HG02610 (cell line): Measurements from ENCODE around the gene AARSD1.
"Not testable (repeated sequence)": the region's sequence is repeated elsewhere in the genome, so short reads cannot be mapped to it uniquely, and the experiment has no call there.

Source experiments
- ATAC-seq: cut with Tn5 transposase; IDR thresholded peaks from one replicate; pipeline ENCODE4 v1.9.1; 2021; ENCODE audit warnings: mild to moderate bottlenecking, moderate library complexity; ENCODE audit not compliant: unreplicated experiment

Gene AARSD1

DNA sequence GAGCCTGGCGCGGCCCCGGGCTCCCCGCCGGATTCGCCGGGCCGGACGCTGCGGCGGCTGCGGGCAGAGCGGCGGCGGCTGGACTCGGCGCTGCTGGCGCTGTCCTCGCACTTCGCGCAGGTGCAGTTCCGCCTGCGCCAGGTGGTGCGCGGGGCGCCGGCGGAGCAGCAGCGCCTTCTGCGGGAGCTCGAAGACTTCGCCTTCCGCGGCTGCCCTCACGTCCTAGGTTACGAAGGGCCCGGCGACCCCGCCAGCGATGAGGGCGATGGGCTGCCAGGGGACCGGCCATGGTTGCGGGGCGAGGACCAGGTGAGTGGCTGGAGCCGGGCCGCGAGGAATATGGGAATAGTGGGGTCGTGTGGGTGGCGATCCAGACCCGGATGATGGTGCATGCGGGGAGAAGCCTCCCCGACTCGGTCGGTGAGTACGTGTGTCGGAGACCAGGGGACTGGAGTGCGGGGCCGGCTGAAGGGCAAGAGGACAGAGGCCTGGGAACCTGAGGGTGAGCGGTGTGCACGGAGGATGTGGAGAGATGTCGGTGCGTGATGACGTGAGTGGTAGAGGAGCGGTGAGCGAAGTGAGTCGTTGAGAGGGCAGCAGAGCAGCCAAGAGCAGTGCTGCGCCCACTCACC lies 16.6 kb upstream of the AARSD1 start:
- ATAC-seq: peak; percentile 44

DNA sequence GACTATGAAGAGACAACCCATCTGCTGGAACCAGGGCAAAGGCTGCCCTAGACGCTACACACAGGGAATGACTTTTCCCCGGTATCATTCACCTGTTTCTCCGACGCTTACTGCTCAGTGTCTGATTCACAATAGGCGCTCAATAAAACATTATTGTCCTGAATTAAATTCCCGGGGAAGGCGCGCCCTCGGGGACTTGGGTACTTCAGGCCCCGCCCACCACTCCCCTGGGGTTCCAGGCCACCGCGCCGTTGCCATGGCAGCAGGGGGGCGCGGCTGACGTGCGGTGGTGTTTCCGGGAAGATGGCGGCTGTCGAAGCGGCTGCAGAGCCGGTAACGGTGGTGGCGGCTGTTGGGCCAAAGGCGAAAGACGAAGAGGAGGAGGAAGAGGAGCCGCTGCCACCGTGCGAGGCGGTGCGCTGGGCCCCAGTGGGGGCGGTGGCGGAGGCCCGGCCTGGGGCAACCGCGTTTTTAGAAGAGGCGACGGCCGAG lies 16.1 kb upstream of the AARSD1 start, which contains the start of gene RUNDC1:
TSS of gene RUNDC1 (plus strand) at position 292 of the 492 bp plus-strand sequence. CDS start at position 304, 12 bp downstream.
- peak; percentile 54 for ATAC-seq

DNA sequence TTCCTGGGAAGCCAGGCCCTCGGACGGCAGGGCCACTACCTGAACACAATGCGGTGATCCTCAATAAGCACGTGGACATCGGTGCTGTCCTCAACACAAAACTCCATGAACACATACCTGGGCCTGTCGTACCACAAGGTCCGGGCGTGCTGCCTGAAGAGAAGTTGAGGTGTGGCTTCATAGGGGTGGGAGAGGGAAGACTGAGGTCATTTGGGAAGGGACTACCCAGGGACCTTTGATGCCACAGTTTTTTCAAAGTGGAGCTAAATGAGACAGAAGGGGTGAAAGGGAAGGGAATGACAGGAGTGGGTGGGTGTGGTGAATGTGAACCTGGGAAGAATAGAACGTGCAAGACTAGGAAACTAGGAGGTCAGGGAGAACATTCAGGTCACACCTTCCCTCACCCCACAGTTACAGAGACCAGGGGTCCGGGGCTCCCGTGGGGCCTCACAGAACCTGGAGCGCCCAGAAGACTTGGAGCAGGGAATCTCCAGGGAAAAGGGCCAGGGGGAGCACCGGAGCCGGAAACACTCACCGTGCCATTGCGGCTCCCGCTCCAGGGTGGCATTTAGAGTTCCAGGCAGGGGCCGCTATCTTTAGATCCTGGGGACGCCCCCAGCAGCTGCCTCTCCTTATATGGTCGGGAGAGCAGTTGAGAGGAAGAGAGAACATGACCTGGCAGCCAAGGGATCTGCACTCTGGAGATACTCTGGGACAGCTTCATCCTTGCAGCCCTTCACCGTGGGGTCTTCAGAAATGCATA lies 15.4 kb upstream of the AARSD1 start, which contains the start of gene PTGES3L:
TSS of gene PTGES3L (minus strand) at position 570 of the 763 bp plus-strand sequence. CDS start at position 543, 27 bp downstream.
- no peak for ATAC-seq

DNA sequence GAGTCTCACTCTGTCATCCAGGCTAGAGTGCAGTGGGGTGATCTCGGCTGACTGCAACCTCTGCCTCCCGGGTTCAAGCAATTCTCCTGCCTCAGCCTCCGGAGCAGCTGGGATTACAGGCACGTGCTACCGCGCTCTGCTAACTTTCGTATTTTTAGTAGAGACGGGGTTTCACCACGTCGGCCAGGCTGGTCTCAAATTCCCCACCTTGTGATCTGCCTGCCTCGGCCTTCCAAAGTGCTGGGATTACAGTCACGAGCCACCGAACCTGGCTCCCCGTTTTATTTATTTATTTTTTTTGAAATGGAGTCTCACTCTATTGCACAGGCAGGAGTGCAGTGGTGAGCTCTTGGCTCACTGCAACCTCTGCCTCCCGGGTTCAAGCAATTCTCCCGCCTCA lies 11.4 kb upstream of the AARSD1 start:
- ATAC-seq: not testable (repeated sequence)

DNA sequence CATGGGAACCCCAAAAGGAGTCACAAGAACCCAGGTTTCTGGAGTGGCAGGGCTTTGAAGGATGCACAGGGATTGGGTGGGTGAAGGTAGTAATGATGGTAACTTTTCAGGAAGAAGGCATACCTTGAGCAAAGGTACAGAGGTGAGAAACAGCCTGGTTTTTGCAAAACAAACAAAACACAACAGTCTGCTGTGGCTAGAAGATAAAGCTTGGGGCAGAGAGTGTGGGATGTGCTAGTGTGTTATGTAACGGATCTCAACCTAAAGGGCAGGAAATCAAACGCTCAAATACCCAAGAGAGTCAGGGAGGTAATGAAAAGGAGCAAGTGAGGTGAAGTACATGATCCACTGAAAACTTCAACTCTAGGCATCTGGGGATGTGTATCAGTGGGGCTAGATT lies 11.0 kb upstream of the AARSD1 start:
- no peak for ATAC-seq

DNA sequence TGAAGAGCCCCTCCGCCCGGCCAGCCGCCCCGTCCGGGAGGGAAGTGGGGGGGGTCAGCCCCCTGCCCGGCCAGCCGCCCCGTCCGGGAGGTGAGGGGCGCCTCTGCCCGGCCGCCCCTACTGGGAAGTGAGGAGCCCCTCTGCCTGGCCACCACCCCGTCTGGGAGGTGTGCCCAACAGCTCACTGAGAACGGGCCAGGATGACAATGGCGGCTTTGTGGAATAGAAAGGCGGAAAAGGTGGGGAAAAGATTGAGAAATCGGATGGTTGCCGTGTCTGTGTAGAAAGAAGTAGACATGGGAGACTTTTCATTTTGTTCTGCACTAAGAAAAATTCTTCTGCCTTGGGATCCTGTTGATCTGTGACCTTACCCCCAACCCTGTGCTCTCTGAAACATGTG lies 9.1 kb upstream of the AARSD1 start:
- ATAC-seq: not testable (repeated sequence)

DNA sequence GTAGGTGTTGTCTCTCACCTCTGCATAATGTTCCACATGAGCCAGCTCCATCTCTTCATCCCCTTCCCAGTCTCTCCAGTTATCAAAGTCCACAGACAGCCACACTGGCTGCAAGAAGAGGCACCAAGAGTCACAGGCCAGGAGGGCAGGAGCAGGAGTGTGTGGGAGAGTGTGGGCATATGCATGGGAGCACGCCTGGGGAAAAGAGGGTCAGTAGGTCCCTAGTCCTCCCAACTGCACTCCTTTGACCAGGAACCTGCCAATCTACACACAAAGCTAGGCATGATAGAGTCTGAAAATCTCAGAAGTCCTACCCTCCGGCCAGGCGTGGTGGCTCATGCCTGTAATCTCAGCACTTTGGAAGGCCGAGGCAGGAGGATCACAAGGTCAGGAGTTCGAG lies 7.3 kb upstream of the AARSD1 start:
- no peak for ATAC-seq

DNA sequence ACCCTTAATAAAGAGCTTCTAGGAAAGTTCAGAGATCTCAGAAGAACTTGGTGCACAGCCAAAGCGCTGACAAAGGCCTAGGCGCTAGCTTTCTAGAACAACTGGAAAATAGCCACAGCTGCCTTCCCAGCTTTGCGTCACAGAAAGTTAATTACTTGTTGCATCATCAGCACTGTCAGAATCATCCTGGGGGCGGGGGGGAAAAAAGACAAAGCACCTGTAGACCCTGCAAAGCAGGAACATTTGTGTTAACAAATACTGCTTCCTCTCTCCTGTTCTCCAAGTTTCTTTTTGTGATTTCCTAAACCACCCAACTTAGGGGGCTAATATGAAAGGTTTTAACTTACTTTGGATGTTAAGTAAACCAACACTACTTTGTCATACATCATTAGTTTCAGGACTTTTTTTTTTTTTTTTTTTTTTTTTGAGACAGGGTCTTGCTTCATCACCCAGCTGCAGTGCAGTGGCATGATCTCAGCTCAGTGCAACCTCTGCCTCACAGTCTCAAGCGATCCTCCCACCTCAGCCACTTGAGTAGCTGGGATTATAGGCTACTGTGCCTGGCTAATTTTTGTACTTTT lies 4.8 kb upstream of the AARSD1 start:
- ATAC-seq: no peak

DNA sequence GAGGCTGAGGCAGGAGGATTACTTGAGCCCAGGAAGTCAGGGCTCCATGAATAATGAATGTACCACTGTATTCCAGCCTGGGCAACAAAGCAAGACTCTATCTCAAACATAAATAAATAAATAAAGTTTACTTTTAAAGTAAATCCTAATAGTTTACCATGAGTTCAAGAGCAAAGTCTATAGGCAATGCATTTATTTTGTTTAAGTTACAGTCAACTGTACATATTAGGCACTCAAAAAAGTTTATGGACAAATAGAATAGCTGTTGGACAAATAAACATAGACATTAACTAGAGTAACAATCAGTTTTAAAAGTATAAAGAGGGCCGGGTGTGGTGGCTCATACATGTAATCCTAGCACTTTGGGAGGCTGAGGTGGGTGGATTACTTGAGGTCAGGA lies 3.7 kb upstream of the AARSD1 start:
- ATAC-seq: no peak

DNA sequence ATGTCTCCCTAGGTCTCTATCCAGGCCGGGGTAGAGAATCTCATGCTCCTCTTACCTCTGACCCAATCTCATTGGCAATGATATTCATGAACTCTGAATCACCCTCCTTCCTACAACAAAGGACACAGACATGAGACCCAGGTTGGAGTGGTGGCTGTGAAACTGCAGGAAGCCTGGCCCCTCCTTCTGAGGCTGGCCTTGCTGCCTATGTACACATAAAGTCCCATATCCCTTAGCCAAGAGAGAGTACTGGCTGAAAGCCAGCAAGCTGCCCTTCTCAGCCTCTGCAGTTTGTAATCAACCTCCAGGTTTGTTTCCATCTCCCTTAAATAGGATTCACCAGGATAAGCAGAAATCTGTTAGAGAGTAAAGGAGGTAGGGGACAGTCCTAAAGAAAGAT lies 10.6 kb downstream of the AARSD1 start:
- ATAC-seq: no peak

DNA sequence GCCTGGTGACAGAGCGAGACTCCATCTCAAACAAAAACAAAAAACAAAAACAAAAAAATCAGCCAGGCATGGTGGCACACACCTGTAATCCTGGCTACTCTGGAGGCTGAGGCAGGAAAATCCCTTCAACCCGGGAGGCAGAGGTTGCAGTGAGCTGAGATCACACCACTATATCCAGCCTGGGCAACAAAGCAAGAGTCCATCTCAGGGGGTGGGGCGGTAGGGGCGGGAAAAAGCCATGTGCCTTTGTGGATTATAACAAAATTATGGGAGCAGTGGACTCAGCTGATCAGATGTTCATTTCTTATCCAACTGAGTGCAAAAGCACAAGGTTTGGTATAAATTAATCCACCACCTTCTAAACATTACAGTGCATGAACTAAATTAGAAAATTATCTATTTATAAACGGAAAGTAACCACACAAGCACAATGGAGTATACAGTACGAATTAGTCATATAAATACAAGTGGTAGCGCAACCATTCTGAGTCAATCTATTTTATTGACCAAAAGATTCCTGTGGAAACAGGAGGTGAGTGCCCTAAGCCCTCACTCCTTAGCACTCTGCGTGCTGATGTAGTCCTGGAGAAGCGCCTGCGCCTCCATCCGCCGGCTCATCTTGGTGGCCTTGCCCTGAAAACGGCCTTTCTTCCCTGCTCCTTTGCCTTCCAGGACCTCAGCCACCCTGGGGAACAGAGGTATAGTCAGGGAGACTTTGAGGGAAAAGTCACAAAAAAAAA lies 14.0 kb downstream of the AARSD1 start:
- ATAC-seq: no peak

DNA sequence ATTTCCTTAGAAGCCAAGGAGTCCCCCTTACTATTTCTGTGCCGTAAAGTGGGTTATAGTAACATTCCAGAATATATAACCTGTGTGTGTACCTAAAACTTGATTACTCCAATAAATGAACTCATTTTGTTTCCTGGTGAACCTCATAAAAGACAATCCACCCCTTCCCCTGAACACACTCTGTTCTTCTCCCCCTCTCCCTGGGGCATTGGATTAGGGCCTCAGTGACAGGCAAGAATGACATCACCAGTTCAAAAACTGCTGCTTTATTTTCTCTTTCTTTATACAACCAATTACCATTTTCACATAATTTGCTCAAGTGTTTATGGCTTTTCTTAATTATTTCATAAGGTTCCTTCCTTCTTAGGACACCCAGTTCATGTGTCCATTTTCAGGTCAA lies 17.4 kb downstream of the AARSD1 start:
- no peak for ATAC-seq

DNA sequence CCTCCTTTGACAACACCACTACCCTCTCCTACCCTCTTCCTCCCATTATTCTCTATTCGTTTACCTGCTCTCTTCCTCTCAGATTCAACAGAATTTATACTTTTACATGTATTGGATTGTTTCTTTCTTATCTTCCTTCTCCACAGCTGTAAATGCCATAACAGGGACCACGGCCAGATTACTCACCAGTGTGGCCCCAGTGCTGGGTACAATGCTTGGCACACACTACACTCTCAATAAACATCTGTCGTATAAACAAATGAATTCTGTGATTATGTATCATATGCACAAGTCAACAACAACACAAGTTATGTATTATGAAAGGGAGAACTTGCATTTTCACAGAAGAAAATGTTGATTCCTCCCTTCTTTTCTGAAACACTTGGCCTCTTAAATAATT lies 20.0 kb downstream of the AARSD1 start:
- ATAC-seq: no peak

DNA sequence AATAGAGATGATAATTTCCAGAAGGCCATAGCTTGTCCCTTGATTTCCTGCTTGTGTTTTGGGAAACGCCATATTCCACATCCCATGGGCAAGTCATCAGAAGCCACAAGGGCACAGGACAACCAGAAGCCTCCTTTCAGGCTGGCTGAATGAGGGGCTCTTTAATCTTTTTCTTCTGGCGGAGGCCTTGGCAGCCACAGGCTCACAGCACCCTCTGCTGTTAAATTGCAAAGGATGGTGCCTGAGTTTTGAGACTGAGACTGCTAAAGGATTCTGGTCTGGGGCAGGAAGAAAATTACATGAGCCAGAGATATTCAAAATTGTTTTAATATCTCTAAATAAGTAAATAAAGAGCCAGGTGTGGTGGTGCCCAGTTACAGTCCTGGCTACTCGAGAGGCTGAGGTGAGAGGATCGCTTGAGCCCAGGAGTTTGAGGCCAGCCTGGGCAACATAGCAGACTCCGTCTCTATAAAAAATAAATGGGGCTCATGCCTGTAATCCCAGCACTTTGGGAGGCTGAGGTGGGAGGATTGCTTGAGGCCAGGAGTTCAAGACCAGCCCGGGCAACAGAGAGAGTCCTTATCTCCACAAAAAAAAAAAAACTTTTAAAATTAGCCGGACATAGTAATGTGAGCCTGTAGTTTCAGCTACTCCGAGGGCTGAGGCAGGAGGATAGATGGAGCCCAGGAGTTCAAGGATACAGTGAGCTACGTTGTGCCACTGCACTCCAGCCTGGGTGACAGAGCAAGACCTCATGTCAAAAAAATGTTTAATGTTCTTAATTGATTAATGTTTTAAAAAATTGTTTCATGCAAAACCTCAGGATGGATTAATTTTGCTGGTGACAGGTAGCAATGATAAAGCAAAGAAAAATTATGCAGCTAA lies 26.3 kb downstream of the AARSD1 start:
- no peak for ATAC-seq

DNA sequence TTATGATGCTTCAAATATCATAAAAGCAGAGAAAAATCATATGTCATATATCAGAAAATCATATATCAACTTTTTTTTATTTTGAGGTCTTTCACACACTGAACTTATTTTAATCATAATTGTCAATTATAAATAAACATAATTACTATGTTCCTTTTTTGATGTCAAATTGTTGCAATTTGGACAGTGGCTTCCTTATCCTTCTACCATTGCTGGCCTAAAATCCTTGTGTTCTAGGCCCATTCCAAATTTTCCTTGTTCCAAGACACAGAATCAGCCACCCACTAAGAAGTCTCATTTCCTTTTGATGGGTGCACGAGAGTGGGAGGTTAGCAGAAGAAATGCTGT lies 34.8 kb downstream of the AARSD1 start:
- no peak for ATAC-seq

DNA sequence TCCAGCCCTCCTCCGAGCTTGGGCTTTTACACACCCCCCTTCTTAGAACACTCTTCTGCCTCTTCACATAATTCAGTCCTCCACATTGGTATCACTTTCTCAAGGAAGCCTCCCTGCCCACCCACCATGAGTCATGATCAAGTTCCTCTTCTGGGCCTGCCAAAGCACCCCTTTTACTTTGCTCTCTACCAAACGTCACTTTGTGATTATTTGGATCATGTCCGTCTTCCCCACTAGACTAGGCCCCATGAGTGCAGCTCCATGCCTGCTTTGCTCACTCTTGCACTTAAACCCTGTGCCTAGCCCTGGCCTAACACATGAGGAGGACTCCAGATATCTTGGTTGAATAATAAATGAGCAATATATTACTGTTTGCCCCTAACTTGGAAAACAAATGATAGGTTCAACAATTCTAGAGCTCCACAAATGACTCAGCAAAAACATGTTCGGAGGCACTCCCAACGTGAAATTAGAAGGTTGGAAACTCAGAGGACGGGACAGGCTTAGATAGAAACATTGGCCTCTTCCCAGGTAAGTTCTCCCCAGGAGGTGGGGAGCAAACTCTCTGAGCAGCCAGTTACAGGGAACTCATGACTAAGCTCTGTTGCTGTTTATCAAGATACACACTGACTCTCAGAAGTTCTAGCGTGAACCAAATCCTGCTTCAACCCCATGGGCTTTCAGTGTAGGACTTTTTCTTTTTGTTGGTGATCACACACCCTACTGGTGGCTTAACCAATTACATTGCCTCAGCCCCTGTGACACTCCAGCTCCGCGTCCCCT lies 35.3 kb downstream of the AARSD1 start:
- ATAC-seq: peak; percentile 80

DNA sequence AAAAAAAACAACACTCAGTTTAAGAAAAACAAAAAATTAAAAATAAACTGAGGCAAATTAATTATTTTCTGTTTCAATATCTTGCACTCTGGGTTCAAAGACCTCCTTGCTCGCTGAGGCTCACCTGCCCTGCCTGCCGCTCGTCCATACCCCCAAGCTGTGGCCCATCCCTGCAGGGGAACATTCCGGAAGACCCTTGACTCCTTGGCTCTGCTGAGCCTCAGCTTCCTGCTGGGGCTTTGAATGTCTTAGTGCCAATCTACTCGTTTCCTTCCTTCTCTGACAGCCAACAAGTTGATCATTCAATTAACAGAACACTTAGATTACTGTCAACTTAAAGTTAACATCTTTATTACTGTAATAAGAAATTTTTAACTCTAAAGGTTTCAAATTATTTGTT lies 39.4 kb downstream of the AARSD1 start:
- ATAC-seq: no peak

DNA sequence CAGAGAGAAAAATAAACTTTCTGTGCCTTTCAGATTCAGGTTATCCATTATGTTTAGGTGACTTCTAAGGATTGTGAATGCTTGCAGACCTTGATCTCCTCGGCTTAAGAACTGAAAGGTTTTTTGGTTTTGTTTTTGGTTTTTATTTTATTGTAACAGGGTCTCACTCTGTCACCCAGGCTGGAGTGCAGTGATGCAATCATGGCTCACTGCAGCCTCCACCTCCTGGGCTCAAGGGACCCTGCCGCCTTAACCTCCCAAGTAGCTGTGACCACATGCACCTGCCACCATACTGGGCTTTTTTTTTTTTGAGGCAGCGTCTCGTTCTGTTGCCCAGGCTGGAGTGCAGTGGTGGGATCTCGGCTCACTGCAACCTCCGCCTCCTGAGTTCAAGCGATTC lies 40.8 kb downstream of the AARSD1 start:
- not testable (repeated sequence) for ATAC-seq

DNA sequence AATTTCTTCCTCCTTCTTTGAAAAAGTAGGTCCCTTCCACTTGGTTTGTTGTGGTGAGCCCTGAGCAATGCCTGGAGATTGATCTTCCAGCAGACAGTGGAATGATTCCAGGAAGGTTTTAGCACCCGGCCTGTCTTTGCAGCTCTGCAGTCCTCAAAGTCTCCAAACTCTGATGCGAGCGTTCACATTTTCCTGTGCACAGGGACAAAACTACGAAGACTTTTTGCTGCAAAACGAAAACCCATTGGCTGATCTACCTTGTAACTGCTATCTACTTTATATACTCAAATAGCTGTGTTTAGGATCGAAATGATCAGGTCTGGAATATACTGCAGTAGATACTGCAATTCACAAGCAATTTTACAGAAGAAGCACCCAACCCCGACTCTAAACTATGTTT lies 42.0 kb downstream of the AARSD1 start:
- ATAC-seq: no peak

DNA sequence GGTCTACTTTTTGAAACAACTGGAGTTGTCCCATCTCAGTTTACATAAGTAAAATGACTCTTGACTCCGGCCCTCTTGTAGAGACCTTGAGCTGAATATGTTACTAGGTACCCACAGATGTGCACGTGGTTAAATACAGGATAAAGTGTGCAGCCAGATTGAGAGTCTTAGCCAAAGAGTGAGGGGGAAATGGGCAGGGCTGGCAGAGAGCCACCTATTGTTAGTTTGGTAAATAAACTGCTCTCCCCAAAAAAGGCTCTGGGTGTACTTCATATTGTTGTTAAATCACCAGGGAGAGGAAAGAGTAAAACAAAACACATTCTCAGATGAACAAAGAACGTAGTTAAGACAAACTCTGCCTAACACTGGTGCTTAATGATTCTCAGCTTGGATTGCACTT lies 43.3 kb downstream of the AARSD1 start:
- no peak for ATAC-seq
